GM23338 (cell line): Measurements from ENCODE around the gene GNB3. TPM values are rescaled to one million over a fixed set of nuclear protein-coding genes. Genes with fewer than 3 reads are reported as not detected.
A peak's percentile ranks its signal among the peaks of the same experiment; 100 is the strongest.

Source experiments
- ATAC-seq: fragments of 200-7000 bp; cut with Tn5 transposase; 3 replicates; pipeline ENCODE4 v1.9.1; 2020
- DNase-seq: peaks from one replicate; pipeline ENCODE4 v3.0.0-alpha.2; 2015; ENCODE audit warnings: low spot score
- H2AFZ ChIP-seq: fragments of 200-600 bp; sonication (generic); 2 replicates; pipeline ENCODE4 v1.8.0; 2016; ENCODE audit warnings: antibody characterized with exemption, mild to moderate bottlenecking, moderate library complexity
- H3F3A ChIP-seq: fragments of 200-600 bp; sonication (generic); replicated peaks from 2 replicates; pipeline ENCODE4 v1.8.0; 2017; ENCODE audit warnings: antibody characterized with exemption, mixed run types, low read depth
- H3K27ac ChIP-seq: fragments of 200-600 bp; sonication (generic); 2 replicates; pipeline ENCODE4 v1.6.1; 2016; ENCODE audit warnings: low read depth
- H3K27me3 ChIP-seq: fragments of 200-600 bp; sonication (generic); 2 replicates; pipeline ENCODE4 v1.8.0; 2016; ENCODE audit warnings: mild to moderate bottlenecking, mixed run types, moderate library complexity; ENCODE audit not compliant: insufficient read depth
- H3K36me3 ChIP-seq: fragments of 200-600 bp; sonication (generic); 2 replicates; pipeline ENCODE4 v1.8.0; 2016; ENCODE audit warnings: mild to moderate bottlenecking; ENCODE audit not compliant: insufficient read depth
- H3K4me1 ChIP-seq: fragments of 200-600 bp; sonication (generic); 2 replicates; pipeline ENCODE4 v1.8.0; 2016; ENCODE audit warnings: mild to moderate bottlenecking, moderate library complexity; ENCODE audit not compliant: insufficient read depth
- H3K4me2 ChIP-seq: fragments of 200-600 bp; sonication (generic); 2 replicates; pipeline ENCODE4 v1.7.1; 2017; ENCODE audit warnings: mixed run types
- H3K4me3 ChIP-seq: fragments of 200-600 bp; sonication (generic); 2 replicates; pipeline ENCODE4 v1.6.1; 2016; ENCODE audit warnings: mixed run types
- H3K79me2 ChIP-seq: fragments of 200-600 bp; sonication (generic); replicated peaks from 2 replicates; pipeline ENCODE4 v1.8.0; 2017; ENCODE audit warnings: mild to moderate bottlenecking; ENCODE audit not compliant: insufficient read depth
- H3K9me2 ChIP-seq: fragments of 200-600 bp; sonication (generic); 2 replicates; pipeline ENCODE4 v1.8.0; 2017; ENCODE audit not compliant: insufficient read depth
- H4K20me1 ChIP-seq: fragments of 200-600 bp; sonication (generic); replicated peaks from 2 replicates; pipeline ENCODE4 v1.8.0; 2017; ENCODE audit warnings: mild to moderate bottlenecking; ENCODE audit not compliant: insufficient read depth
- H3K27ac Mint-ChIP-seq: 2 replicates; pipeline ENCODE4 v1.8.0; 2020; ENCODE audit warnings: inconsistent platforms, mild to moderate bottlenecking, moderate library complexity, mixed read lengths
- H3K27me3 Mint-ChIP-seq: 3 replicates; pipeline ENCODE4 v1.8.0; 2022; ENCODE audit warnings: low read depth, mild to moderate bottlenecking, moderate library complexity, mixed read lengths, inconsistent platforms; ENCODE audit not compliant: insufficient read depth, poor library complexity
- H3K36me3 Mint-ChIP-seq: 3 replicates; pipeline ENCODE4 v1.8.0; 2021; ENCODE audit warnings: low read depth, mild to moderate bottlenecking, inconsistent platforms, moderate library complexity, mixed read lengths
- H3K4me1 Mint-ChIP-seq: 3 replicates; pipeline ENCODE4 v1.8.0; 2020; ENCODE audit warnings: mild to moderate bottlenecking, inconsistent platforms, mixed read lengths
- H3K4me3 Mint-ChIP-seq: 3 replicates; pipeline ENCODE4 v1.8.0; 2021; ENCODE audit warnings: moderate library complexity, mild to moderate bottlenecking, inconsistent platforms, mixed read lengths
- H3K9me3 Mint-ChIP-seq: 3 replicates; pipeline ENCODE4 v1.8.0; 2020; ENCODE audit warnings: moderate library complexity, mild to moderate bottlenecking, inconsistent platforms, mixed read lengths
- CREB1 ChIP-seq: fragments of 250-450 bp; sonication (Bioruptor Pico); IDR thresholded peaks from 2 replicates; pipeline ENCODE4 v1.5.0; 2020; ENCODE audit warnings: low read depth, mild to moderate bottlenecking, moderate library complexity
- EZH2 ChIP-seq: fragments of 200-600 bp; sonication (generic); IDR thresholded peaks from one replicate; pipeline ENCODE4 v1.8.0; 2017; ENCODE audit warnings: antibody characterized with exemption, mild to moderate bottlenecking, low read depth; ENCODE audit not compliant: unreplicated experiment
- EZH2phosphoT487 ChIP-seq: fragments of 200-600 bp; sonication (generic); IDR thresholded peaks from one replicate; pipeline ENCODE4 v1.8.1; 2018; ENCODE audit warnings: antibody characterized with exemption; ENCODE audit not compliant: unreplicated experiment
- JUNB ChIP-seq: IDR thresholded peaks from one replicate; pipeline ENCODE4 v1.6.1; 2016; ENCODE audit warnings: antibody characterized with exemption; ENCODE audit not compliant: unreplicated experiment
- POLR2AphosphoS5 ChIP-seq: IDR thresholded peaks from 2 replicates; pipeline ENCODE4 v1.6.1; 2016; ENCODE audit warnings: antibody characterized with exemption, low read depth
- STAT1 ChIP-seq: IDR thresholded peaks from one replicate; pipeline ENCODE4 v1.6.1; 2016; ENCODE audit warnings: antibody characterized with exemption; ENCODE audit not compliant: unreplicated experiment
- ZNF114 ChIP-seq: fragments of 250-450 bp; sonication (Bioruptor Pico); IDR thresholded peaks from 2 replicates; pipeline ENCODE4 v1.5.0; 2020; ENCODE audit warnings: mild to moderate bottlenecking, moderate library complexity
- ZNF331 ChIP-seq: fragments of 250-450 bp; sonication (Bioruptor Pico); IDR thresholded peaks from 2 replicates; pipeline ENCODE4 v1.5.0; 2020; ENCODE audit warnings: low read depth, mild to moderate bottlenecking, moderate library complexity
- polyA plus RNA-seq: library from polyadenylated mRNA; unstranded; fragments of >200 nt; fragmentation: Nextera tagmentation; extraction: Ambion mirVana; gene quantifications from 2 replicates; pipeline ENCODE4 v1.2.1, GENCODE V29; 2016
- total RNA-seq: library from RNA; depleted of rRNA; stranded (reverse); fragments of >200 nt; shearing (Covaris generic); gene quantifications from 2 replicates; pipeline ENCODE4 v1.2.3, GENCODE V29; 2014
- TF ChIP-seq, protein P1 (sequence below): fragments of 250-450 bp; sonication (Bioruptor Pico); IDR thresholded peaks from 2 replicates; pipeline ENCODE4 v1.5.0; 2020; ENCODE audit warnings: mild to moderate bottlenecking, moderate library complexity
- TF ChIP-seq, protein P2 (sequence below), 2 experiments: fragments of 200-600 bp in 1 of 2; sonication (generic) in 1 of 2; conservative IDR thresholded peaks; 2 replicates each; pipeline versions ENCODE4 v1.5.1 to v1.6.1; 2016 to 2017; ENCODE audit warnings: antibody characterized with exemption in 2 of 2, low read depth in 2 of 2, mild to moderate bottlenecking in 2 of 2, moderate library complexity in 1 of 2
- TF ChIP-seq, protein P3 (sequence below): IDR thresholded peaks from 2 replicates; pipeline ENCODE4 v1.6.1; 2016; ENCODE audit warnings: antibody characterized with exemption

Gene GNB3
- total and polyA plus RNA-seq, 2 experiments from 2014 or later: 5.4 to 8.2 TPM

DNA sequence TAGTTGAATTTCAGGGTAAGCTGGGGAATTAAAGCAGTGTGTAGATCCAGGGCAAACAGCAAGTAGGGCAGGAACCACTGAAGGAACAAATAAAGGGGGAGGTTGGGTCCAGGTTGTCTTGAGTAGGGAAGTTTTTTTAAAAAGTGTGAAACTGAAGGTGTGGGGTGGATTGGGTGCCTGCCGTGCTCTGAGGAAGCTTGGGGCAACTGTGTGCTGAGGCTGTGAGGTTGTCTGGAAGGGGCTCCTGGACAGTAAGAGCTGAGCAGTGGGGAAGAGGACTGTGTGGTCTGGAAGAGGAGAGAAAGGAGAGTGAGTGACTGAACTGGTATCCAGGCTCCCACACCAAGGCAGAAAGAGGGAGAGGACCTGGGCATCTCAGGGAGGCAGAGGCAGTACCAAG lies 30.0 kb upstream of the GNB3 start:
- no peaks in the 10 kb centered on the region for H3K79me2 ChIP-seq
- no peak overlapping the region for H3K4me3 ChIP-seq
- H3K4me1 ChIP-seq: peaks cover 16% of the 10 kb centered on the region
- H3K36me3 ChIP-seq: no peaks in the 10 kb centered on the region; the same call in 1 of the 2 replicates
- H3K27ac ChIP-seq: no peak overlapping the region
- no peaks in the 10 kb centered on the region; the same call in 2 of the 3 replicates for H3K9me3 Mint-ChIP-seq
- DNase-seq (no peak), ATAC-seq (peak; percentile 40)
- no peaks in the 10 kb centered on the region for H3K36me3 Mint-ChIP-seq
- H3K4me2 ChIP-seq: no peak overlapping the region
- TF ChIP-seq STAT1 (no peak), EZH2 (no peak), JUNB (no peak), POLR2AphosphoS5 (no peak)
- peaks cover 21% of the 10 kb centered on the region for H3K27me3 Mint-ChIP-seq
- H3K9me2 ChIP-seq: peaks cover 4% of the 10 kb centered on the region; the same call in 1 of the 2 replicates
- H2AFZ ChIP-seq: peak overlapping the region; percentile 47; the same call in 1 of the 2 replicates
- peaks cover 18% of the 10 kb centered on the region for H3K4me1 Mint-ChIP-seq
- no peaks in the 10 kb centered on the region; the same call in 1 of the 2 replicates for H4K20me1 ChIP-seq
- no peak overlapping the region; the same call in 2 of the 3 replicates for H3K4me3 Mint-ChIP-seq
- H3K27ac Mint-ChIP-seq: peak overlapping the region; percentile 6; the same call in 1 of the 2 replicates
- H3F3A ChIP-seq: no peaks in the 10 kb centered on the region
- 0 out of 2 replicates have a peak, but pooled peaks cover 7% of the 10 kb centered on the region for H3K27me3 ChIP-seq

DNA sequence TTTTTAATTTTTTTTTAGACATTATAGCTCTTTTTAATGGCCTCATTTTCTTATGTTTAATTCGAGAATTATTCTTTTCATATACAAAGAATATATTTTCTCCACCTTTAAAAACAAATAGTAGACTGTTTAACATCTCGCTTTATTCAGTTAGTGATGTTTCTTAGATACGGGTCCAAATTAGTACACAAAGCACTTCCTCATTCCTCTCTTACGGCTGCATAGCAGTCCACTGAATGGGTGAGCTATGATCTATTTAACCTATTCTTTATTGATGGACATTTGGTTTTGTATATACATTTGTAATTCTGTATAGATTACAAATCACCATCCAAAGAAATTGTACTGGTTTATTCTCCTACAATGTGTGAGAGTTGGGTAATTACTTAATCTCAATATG lies 27.4 kb upstream of the GNB3 start:
- Histone ChIP-seq H3K27ac (no peak overlapping the region), H3K36me3 (no peaks in the 10 kb centered on the region; the same call in 1 of the 2 replicates), H3K79me2 (no peaks in the 10 kb centered on the region), H3K4me1 (peaks cover 20% of the 10 kb centered on the region), H2AFZ (no peak overlapping the region), H3K27me3 (0 out of 2 replicates have a peak, but pooled peaks cover 7% of the 10 kb centered on the region), H3K4me3 (no peak overlapping the region), H4K20me1 (no peaks in the 10 kb centered on the region), H3F3A (no peaks in the 10 kb centered on the region), H3K4me2 (no peak overlapping the region), H3K9me2 (peaks cover 4% of the 10 kb centered on the region; the same call in 1 of the 2 replicates)
- Mint-ChIP-seq H3K9me3 (no peaks in the 10 kb centered on the region; the same call in 2 of the 3 replicates), H3K36me3 (no peaks in the 10 kb centered on the region), H3K27ac (no peak overlapping the region), H3K4me1 (peaks cover 27% of the 10 kb centered on the region), H3K27me3 (peaks cover 24% of the 10 kb centered on the region), H3K4me3 (no peak overlapping the region)
- DNase-seq (no peak), ATAC-seq (no peak)
- TF ChIP-seq EZH2: no peak
- TF ChIP-seq CREB1: no peak
- TF ChIP-seq ZNF114: no peak
- no peak for TF ChIP-seq STAT1
- TF ChIP-seq, protein P1, sequence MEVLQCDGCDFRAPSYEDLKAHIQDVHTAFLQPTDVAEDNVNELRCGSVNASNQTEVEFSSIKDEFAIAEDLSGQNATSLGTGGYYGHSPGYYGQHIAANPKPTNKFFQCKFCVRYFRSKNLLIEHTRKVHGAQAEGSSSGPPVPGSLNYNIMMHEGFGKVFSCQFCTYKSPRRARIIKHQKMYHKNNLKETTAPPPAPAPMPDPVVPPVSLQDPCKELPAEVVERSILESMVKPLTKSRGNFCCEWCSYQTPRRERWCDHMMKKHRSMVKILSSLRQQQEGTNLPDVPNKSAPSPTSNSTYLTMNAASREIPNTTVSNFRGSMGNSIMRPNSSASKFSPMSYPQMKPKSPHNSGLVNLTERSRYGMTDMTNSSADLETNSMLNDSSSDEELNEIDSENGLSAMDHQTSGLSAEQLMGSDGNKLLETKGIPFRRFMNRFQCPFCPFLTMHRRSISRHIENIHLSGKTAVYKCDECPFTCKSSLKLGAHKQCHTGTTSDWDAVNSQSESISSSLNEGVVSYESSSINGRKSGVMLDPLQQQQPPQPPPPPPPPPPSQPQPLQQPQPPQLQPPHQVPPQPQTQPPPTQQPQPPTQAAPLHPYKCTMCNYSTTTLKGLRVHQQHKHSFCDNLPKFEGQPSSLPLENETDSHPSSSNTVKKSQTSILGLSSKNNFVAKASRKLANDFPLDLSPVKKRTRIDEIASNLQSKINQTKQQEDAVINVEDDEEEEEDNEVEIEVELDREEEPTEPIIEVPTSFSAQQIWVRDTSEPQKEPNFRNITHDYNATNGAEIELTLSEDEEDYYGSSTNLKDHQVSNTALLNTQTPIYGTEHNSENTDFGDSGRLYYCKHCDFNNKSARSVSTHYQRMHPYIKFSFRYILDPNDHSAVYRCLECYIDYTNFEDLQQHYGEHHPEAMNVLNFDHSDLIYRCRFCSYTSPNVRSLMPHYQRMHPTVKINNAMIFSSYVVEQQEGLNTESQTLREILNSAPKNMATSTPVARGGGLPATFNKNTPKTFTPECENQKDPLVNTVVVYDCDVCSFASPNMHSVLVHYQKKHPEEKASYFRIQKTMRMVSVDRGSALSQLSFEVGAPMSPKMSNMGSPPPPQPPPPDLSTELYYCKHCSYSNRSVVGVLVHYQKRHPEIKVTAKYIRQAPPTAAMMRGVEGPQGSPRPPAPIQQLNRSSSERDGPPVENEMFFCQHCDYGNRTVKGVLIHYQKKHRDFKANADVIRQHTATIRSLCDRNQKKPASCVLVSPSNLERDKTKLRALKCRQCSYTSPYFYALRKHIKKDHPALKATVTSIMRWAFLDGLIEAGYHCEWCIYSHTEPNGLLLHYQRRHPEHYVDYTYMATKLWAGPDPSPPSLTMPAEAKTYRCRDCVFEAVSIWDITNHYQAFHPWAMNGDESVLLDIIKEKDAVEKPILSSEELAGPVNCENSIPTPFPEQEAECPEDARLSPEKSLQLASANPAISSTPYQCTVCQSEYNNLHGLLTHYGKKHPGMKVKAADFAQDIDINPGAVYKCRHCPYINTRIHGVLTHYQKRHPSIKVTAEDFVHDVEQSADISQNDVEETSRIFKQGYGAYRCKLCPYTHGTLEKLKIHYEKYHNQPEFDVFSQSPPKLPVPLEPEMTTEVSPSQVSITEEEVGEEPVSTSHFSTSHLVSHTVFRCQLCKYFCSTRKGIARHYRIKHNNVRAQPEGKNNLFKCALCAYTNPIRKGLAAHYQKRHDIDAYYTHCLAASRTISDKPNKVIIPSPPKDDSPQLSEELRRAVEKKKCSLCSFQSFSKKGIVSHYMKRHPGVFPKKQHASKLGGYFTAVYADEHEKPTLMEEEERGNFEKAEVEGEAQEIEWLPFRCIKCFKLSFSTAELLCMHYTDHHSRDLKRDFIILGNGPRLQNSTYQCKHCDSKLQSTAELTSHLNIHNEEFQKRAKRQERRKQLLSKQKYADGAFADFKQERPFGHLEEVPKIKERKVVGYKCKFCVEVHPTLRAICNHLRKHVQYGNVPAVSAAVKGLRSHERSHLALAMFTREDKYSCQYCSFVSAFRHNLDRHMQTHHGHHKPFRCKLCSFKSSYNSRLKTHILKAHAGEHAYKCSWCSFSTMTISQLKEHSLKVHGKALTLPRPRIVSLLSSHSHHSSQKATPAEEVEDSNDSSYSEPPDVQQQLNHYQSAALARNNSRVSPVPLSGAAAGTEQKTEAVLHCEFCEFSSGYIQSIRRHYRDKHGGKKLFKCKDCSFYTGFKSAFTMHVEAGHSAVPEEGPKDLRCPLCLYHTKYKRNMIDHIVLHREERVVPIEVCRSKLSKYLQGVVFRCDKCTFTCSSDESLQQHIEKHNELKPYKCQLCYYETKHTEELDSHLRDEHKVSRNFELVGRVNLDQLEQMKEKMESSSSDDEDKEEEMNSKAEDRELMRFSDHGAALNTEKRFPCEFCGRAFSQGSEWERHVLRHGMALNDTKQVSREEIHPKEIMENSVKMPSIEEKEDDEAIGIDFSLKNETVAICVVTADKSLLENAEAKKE (CRISPR knock-in tag): no peak
- TF ChIP-seq ZNF331: no peak
- no peak for TF ChIP-seq POLR2AphosphoS5
- no peak for TF ChIP-seq JUNB
- TF ChIP-seq, protein P2, sequence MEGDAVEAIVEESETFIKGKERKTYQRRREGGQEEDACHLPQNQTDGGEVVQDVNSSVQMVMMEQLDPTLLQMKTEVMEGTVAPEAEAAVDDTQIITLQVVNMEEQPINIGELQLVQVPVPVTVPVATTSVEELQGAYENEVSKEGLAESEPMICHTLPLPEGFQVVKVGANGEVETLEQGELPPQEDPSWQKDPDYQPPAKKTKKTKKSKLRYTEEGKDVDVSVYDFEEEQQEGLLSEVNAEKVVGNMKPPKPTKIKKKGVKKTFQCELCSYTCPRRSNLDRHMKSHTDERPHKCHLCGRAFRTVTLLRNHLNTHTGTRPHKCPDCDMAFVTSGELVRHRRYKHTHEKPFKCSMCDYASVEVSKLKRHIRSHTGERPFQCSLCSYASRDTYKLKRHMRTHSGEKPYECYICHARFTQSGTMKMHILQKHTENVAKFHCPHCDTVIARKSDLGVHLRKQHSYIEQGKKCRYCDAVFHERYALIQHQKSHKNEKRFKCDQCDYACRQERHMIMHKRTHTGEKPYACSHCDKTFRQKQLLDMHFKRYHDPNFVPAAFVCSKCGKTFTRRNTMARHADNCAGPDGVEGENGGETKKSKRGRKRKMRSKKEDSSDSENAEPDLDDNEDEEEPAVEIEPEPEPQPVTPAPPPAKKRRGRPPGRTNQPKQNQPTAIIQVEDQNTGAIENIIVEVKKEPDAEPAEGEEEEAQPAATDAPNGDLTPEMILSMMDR (conservative IDR thresholded peaks at IDR 0.05; ENCODE audit: low read depth in 2 of 2): no peak
- TF ChIP-seq, protein P3, sequence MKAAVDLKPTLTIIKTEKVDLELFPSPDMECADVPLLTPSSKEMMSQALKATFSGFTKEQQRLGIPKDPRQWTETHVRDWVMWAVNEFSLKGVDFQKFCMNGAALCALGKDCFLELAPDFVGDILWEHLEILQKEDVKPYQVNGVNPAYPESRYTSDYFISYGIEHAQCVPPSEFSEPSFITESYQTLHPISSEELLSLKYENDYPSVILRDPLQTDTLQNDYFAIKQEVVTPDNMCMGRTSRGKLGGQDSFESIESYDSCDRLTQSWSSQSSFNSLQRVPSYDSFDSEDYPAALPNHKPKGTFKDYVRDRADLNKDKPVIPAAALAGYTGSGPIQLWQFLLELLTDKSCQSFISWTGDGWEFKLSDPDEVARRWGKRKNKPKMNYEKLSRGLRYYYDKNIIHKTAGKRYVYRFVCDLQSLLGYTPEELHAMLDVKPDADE: no peak
- TF ChIP-seq EZH2phosphoT487: no peak
